Pancreas (tissue), 10 donors: Measurements from ENCODE around the gene DNAJC8. TPM values are rescaled to one million over a fixed set of nuclear protein-coding genes. Genes with fewer than 3 reads are reported as not detected.

Source experiments
- ATAC-seq, 4 donors: fragments of 200-7000 bp; cut with Tn5 transposase; one replicate each; pipeline versions ENCODE4 v1.8.0 to v1.9.1; 2020; ENCODE audit warnings: mild to moderate bottlenecking in 4 of 4, moderate library complexity in 4 of 4
- DNase-seq, 6 donors: peaks; one replicate each; pipeline ENCODE4 v3.0.0-alpha.2; 2020
- FAIRE-seq: peaks from 2 replicates; lab custom pipeline; 2012; peaks lifted over from hg19 to GRCh38; lab: Jason Lieb, UNC
- H3K27ac ChIP-seq, 4 donors: fragments of 200-600 bp; sonication (generic); 1 replicate in 3 of 4; 2 replicates in 1 of 4; pipeline versions ENCODE4 v1.5.0 to v1.8.0; 2020
- H3K27me3 ChIP-seq, 4 donors: fragments of 200-600 bp; one replicate each; pipeline ENCODE4 v1.8.0; 2021
- H3K36me3 ChIP-seq, 3 donors: fragments of 200-600 bp; sonication (generic) in 1 of 3; one replicate each; pipeline versions ENCODE4 v1.5.0 to v1.8.0; 2020 to 2021
- H3K4me1 ChIP-seq, 3 donors: fragments of 200-600 bp; one replicate each; pipeline ENCODE4 v1.8.0; 2021
- H3K4me3 ChIP-seq, 4 donors: fragments of 200-600 bp; sonication (generic) in 2 of 4; one replicate each; pipeline versions ENCODE4 v1.5.0 to v1.8.0; 2020 to 2021
- H3K9me3 ChIP-seq, 4 donors: fragments of 200-600 bp; one replicate each; pipeline ENCODE4 v1.8.0; 2021
- WGBS, 2 donors: extraction: QIAGEN DNeasy Blood & Tissue Kit; methylation state at CpG; one replicate each; pipeline ENCODE4 v1.1.7; 2013; 5-methylcytosine and 5-hydroxymethylcytosine counted together
- intact Hi-C, 3 donors: fragments of 100-400 bp; cut with DNase I; formaldehyde crosslinking; loops; one replicate each; pipeline versions ENCODE4 v1.11.1 to v1.14.2; 2022
- polyA plus RNA-seq, 2 donors: library from polyadenylated mRNA; stranded (reverse); fragments of 200-250 nt; gene quantifications; one replicate each; pipeline ENCODE4 v1.2.3, GENCODE V29; 2013
- total RNA-seq, 6 donors: library from RNA; stranded (reverse); fragmentation: NEBNext Ultra II Directional in 4 of 6; extraction: Animal tissue kit (Norgen Biotek cat#: 25700) in 4 of 6; gene quantifications; one replicate each; pipeline versions ENCODE4 v1.2.1 to v1.2.4, GENCODE V29; 2021 to 2023
- TF ChIP-seq, protein P1 (sequence below), 4 donors: fragments of 200-600 bp; sonication (generic) in 3 of 4; IDR thresholded peaks; one replicate each; pipeline versions ENCODE4 v1.5.0 to v1.8.0; 2021; ENCODE audit warnings: antibody characterized with exemption in 4 of 4
- donor health status: healthy with polysubstance abuse.
- donor health status: DM: no; HTN: no; CAD: no; lungs with moderate emphysema.
- donor health status: DM: no; HTN: no; CAD: no.
- donor health status: control.
- donor health status: control.
- donor health status: Bipolar disorder and iron deficiency.
- donor health status: DM: yes; HTN: yes; CAD: no.
- donor health status: DM: no; HTN: no; CAD: no.
- donor health status: DM: no; HTN: no; CAD: no.
- donor health status: DM: yes; HTN: yes; CAD: no.

DNAJC8 gene
- total and polyA plus RNA-seq, 8 donors = 12.1 to 45.1 (median 20.6) TPM

DNA sequence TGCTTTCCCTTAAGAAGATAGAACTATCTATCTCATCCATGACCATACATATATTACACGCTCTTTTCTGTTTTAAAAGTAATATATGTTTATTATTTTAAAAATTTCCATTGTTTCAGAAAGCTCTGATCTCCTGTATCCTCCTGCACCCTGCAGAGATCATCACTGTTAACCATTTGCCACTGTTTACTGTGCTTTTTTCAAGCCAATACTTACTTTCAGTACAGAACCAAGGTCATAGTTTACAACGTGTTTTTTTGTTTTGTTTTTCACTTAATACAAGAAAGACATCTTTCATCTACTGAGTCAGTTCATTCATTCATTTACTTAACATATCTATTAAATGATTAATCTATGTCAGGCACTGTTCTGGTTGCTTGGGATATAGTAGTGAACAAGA is 36.7 kb upstream of the DNAJC8 start:
- no peak for DNase-seq
- Histone ChIP-seq H3K9me3 (no peaks in the 10 kb centered on the region), H3K27ac (peak overlapping the region in 2 of 4 donors; percentile 6 to 50), H3K27me3 (no peaks in the 10 kb centered on the region), H3K36me3 (peaks cover 0 to 26% (median 19%) of the 10 kb centered on the region in 3 donors), H3K4me3 (no peak overlapping the region), H3K4me1 (peaks cover 4 to 9% (median 6%) of the 10 kb centered on the region in 3 donors)
- FAIRE-seq = no peak
- 44 to 47% methylated on average over 2 of the region's 2 CpGs for WGBS, 2 donors
- TF ChIP-seq, protein P1, sequence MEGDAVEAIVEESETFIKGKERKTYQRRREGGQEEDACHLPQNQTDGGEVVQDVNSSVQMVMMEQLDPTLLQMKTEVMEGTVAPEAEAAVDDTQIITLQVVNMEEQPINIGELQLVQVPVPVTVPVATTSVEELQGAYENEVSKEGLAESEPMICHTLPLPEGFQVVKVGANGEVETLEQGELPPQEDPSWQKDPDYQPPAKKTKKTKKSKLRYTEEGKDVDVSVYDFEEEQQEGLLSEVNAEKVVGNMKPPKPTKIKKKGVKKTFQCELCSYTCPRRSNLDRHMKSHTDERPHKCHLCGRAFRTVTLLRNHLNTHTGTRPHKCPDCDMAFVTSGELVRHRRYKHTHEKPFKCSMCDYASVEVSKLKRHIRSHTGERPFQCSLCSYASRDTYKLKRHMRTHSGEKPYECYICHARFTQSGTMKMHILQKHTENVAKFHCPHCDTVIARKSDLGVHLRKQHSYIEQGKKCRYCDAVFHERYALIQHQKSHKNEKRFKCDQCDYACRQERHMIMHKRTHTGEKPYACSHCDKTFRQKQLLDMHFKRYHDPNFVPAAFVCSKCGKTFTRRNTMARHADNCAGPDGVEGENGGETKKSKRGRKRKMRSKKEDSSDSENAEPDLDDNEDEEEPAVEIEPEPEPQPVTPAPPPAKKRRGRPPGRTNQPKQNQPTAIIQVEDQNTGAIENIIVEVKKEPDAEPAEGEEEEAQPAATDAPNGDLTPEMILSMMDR (IDR thresholded peaks at IDR 0.05) = no peak
- ATAC-seq = peak in 2 of 4 donors; percentile 55 to 59
- intact Hi-C loops = loop anchor here in 1 of 3 donors (10.0 kb wide), 1 partner anchor 55 kb away; the partner anchor contains the start of gene MED18

DNA sequence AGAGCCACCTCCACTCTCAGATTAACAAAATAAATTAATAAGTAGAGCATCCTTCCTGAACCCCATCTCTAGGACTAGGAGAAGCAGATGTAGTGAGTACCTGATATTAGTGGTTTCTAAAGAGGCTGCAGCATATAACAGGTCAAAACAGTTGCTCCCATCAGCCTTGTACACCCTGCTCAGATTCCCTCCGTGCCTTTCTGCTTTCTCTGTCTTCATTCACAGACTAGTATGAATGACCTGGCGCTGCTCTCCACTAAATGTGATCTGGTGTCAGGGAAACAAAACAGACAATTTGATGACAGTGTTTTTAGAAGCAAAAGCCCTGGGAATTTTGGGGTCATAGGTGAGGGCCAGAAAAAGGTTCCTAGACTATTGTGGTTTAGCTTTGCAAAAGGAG is 34.8 kb upstream of the DNAJC8 start:
- DNase-seq = no peak
- FAIRE-seq = no peak
- WGBS, 2 donors = 78 to 90% methylated on average over 2 of the region's 2 CpGs
- H3K36me3 ChIP-seq = peaks cover 0 to 7% (median 5%) of the 10 kb centered on the region in 3 donors
- no peaks in the 10 kb centered on the region for H3K9me3 ChIP-seq
- no peak overlapping the region for H3K4me3 ChIP-seq
- H3K4me1 ChIP-seq = peaks cover 6 to 13% (median 11%) of the 10 kb centered on the region in 3 donors
- ATAC-seq = no peak
- no peaks in the 10 kb centered on the region for H3K27me3 ChIP-seq
- intact Hi-C loops = loop anchor here in 1 of 3 donors (10.0 kb wide), 1 partner anchor 57 kb away; the partner anchor contains the start of gene MED18
- TF ChIP-seq, protein P1 (IDR thresholded peaks at IDR 0.05) = no peak
- peak overlapping the region in 1 of 4 donors; percentile 37 for H3K27ac ChIP-seq

DNA sequence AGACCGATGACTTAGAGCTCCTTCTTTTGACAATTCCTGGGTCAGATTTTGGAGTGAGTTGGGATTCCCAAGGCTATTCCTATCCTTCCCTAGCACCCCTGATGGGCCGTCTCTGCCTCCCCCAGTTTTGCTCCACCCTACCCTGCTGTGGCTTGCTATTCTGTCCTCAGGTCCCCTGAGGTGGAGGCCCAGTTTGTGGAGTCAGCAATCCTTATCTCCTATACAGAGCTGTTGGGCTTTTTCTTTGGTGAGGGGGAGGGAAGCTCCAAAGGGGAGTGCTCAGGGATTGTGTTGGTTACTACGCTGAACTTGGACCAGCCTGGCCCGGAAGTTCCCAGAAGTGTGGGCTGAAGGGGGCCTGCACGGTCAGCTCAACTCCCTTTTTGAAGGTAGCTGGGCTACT is 34.1 kb upstream of the DNAJC8 start:
- ATAC-seq = peak in 3 of 4 donors; percentile 24 to 61 (median 57)
- H3K4me3 ChIP-seq = no peak overlapping the region
- no peak for FAIRE-seq
- intact Hi-C loops = loop anchor here in 1 of 3 donors (10.0 kb wide), 1 partner anchor 58 kb away; the partner anchor contains the start of gene MED18
- peak overlapping the region in 2 of 4 donors; percentile 13 to 37 for H3K27ac ChIP-seq
- no peaks in the 10 kb centered on the region for H3K36me3 ChIP-seq
- TF ChIP-seq, protein P1 (IDR thresholded peaks at IDR 0.05) = no peak
- peaks cover 6 to 13% (median 11%) of the 10 kb centered on the region in 3 donors for H3K4me1 ChIP-seq
- H3K27me3 ChIP-seq = no peaks in the 10 kb centered on the region
- H3K9me3 ChIP-seq = no peaks in the 10 kb centered on the region
- WGBS, 2 donors = 40 to 43% methylated on average over 5 of the region's 5 CpGs
- no peak for DNase-seq

DNA sequence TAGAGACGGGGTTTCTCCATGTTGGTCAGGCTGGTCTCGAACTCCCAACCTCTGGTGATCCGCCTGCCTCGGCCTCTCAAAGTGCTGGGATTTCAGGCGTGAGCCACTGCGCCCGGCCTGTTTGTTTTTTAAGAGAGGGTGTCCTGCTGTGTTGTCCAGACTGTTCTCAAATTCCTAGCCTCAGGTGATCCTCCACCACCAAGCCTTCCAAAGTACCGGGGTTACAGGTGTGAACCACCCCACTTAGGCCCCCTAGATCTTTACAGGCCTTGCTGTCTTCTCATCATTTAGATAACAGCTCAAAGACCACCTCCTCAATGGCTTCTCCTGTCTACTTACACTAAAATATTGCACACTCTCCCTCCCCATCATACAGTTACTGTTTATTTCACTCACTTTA is 32.7 kb upstream of the DNAJC8 start:
- DNase-seq (no peak), FAIRE-seq (no peak), ATAC-seq (no peak)
- H3K4me3 ChIP-seq = no peak overlapping the region
- WGBS, 2 donors = 83 to 93% methylated on average over 8 of the region's 8 CpGs
- no peak overlapping the region for H3K27ac ChIP-seq
- no peaks in the 10 kb centered on the region for H3K9me3 ChIP-seq
- no peaks in the 10 kb centered on the region for H3K36me3 ChIP-seq
- intact Hi-C loops = loop anchor here in 1 of 3 donors (10.0 kb wide), 1 partner anchor 59 kb away; the partner anchor contains the start of gene MED18
- TF ChIP-seq, protein P1 (IDR thresholded peaks at IDR 0.05) = no peak
- no peaks in the 10 kb centered on the region for H3K27me3 ChIP-seq
- H3K4me1 ChIP-seq = peaks cover 6 to 13% (median 11%) of the 10 kb centered on the region in 3 donors

DNA sequence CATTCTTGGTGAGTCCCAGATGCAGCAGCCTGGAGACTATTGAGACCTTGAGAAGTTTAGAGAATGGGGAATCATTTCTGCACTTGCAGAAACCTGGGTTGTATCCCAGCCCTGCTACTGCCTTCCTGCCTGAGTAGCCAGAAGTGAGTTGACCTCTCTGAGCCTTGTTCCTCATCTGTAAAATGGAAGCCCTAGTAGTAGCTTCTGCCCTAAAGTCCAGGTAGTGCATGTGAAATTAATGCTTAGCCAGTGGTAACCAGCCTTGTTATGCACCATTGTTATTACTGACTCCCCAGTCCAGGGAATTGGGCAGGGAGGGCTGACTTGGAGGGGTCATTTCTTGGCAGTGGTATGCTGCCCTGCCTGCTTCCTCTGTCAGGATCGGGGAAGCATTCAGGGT is 32.1 kb upstream of the DNAJC8 start:
- Histone ChIP-seq H3K27ac (no peak overlapping the region), H3K9me3 (no peaks in the 10 kb centered on the region), H3K4me1 (peaks cover 6 to 13% (median 11%) of the 10 kb centered on the region in 3 donors), H3K27me3 (no peaks in the 10 kb centered on the region), H3K36me3 (no peaks in the 10 kb centered on the region), H3K4me3 (no peak overlapping the region)
- ATAC-seq (no peak), DNase-seq (no peak), FAIRE-seq (no peak)
- intact Hi-C loops = loop anchor here in 1 of 3 donors (10.0 kb wide), 1 partner anchor 60 kb away; the partner anchor contains the start of gene MED18
- TF ChIP-seq, protein P1 (IDR thresholded peaks at IDR 0.05) = no peak
- WGBS, 2 donors = 83 to 90% methylated on average over 1 of the region's 1 CpG
